ENCODE results near the gene CENPM.
"Not testable (repeated sequence)": the region's sequence is repeated elsewhere in the genome, so short reads cannot be mapped to it uniquely, and the experiment has no call there.

Gene CENPM

GRCh38 chr22:41968601-41969000 lies 21.6 kb upstream of the CENPM start:
- no peak for DNase-seq

- no peak for DNase-seq
Measured at GRCh38 chr22:41966607-41967240, 19.8 kb upstream of the CENPM start.

GRCh38 chr22:41966225-41966606 lies 19.3 kb upstream of the CENPM start:
- no peak for DNase-seq

- no peak for DNase-seq
Measured at GRCh38 chr22:41964112-41964491, 17.1 kb upstream of the CENPM start.

GRCh38 chr22:41963453-41964111 lies 16.6 kb upstream of the CENPM start:
- no peak for DNase-seq

DNA sequence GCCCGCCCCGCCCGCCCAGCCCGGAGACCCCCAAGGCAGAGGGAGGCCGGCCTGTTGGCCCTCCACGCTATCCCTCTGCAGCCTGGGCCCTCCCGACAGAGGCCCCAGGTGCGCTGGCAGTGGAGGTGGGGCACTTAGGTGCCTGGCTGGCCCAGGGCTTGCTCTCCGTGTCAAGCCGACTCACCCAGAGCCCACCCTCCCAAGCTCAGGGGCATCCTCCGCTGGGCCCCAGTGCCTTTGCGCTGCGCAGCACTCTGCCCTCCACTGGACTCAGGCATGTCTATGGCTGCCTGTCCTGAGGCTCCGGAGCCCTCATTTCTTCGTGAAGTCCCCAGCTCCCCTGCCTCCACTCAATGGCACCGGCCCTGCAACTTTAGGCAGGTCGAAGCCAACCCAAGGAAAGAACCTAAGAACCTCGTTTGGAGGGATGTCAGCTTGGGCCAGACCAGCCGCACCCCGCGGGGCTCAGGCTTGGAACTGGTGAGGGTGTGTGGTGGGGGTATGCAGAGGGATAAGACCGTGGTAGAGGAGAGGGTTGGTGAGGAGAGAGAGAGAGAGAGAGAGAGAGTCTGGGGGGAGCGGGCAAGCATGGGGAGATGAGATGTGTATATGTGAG lies 11.1 kb upstream of the CENPM start:
- no peak for DNase-seq

- no peak for DNase-seq
Measured at GRCh38 chr22:41952713-41953112, 5.8 kb upstream of the CENPM start.

DNA sequence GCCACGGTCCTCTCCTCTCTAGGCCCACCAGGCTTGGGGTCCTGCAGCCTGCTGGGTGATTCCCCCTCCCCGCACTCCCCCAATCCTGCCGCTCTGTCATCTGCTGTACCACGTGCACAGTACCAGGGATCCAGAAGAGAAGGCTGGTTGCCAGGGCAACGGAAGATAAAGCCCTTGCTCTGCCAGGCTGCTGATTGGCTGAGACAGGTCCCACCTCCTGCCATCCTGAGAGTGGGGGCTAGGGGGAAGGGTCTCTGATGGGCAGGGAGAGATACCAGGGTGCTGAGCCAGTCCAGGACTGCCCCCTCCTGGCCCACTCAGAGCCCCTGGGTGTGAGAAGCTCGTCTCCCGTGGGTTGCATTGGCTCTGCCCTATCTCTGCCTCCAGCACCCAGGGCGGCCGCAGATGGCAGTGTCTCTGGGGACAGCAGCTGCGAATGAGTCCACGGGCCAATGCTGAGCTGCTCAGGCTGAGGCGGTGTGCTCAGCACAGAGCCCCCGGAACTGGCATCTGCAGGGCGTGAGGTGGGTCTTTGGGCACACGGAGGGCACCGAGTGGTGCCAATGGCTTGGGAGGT lies 5.0 kb upstream of the CENPM start, which contains the start of gene SMIM45:
Gene SMIM45, plus strand, starts transcription at position 253 of the 577 bp plus-strand sequence.
- DNase-seq: no peak

GRCh38 chr22:41949297-41949965 lies 2.5 kb upstream of the CENPM start:
- no peak for DNase-seq

DNA sequence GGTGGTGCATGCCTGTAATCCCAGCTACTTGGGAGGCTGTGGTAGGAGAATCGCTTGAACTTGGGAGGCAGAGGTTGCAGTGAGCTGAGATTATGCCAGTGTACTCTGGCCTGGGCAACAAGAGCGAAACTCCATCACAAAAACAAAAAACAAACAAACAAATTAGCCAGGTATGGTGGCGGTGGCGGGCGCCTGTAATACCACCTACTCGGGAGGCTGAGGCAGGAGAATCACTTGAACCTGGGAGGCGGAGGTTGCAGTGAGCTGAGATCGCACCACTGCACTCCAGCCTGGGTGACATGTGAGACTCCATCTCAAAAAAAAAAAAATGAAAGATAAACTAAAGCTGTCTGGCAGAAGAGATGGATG lies 2.0 kb upstream of the CENPM start:
- DNase-seq: not testable (repeated sequence)

GRCh38 chr22:41948142-41948541 lies 1.2 kb upstream of the CENPM start:
- DNase-seq: no peak

DNA sequence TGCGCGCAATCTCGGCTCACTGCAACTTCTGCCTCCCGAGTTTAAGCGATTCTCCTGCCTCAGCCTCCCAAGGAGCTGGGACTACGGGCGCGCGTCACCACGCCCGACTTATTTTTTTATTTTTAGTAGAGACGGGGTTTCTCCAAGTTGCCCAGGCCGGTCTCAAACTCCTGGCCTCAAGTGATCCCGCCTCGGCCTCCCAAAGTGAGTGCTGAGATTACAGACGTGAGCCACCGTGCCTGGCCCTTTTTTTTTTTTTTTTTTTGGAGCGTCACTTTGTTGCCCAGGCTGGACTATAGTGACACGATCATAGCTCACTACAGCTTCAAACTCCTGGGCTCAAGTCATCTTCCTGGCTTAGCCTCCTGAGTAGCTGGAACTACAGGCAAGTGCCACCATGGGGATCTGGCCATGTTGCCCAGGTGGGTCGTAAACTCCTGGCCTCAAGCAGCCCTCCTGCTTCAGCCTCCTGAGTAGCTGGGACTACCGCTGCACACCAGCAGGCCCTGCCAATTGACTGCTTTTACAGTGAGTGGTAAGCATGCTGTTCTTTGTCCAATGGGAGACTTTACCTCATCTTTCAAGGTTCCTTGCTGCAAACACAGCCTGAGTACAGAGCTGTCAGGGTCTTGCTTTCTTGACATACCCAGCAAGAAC lies 600 bp upstream of the CENPM start:
- no peak for DNase-seq

GRCh38 chr22:41943661-41944209 lies 3.2 kb downstream of the CENPM start:
- DNase-seq: no peak

- peak; percentile 67 for DNase-seq
Measured at GRCh38 chr22:41940832-41941765, 5.9 kb downstream of the CENPM start.

- DNase-seq: no peak
Measured at GRCh38 chr22:41939981-41940831, 6.7 kb downstream of the CENPM start.

DNA sequence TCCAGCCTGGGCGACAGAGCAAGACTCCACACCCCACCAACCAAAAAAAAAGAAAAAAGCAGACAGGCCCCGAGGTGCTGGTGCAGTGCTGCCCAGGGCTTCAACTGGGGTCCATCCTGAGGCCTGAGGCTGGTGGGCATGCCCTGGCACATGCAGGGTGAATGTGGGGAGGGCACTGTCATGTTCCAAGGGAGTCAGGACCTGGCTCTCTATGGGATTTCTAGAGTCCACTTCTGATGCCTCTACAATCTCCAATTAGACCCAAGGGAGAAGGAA lies 10.1 kb downstream of the CENPM start:
- no peak for DNase-seq

GRCh38 chr22:41935509-41935908 lies 11.4 kb downstream of the CENPM start:
- DNase-seq: no peak

DNA sequence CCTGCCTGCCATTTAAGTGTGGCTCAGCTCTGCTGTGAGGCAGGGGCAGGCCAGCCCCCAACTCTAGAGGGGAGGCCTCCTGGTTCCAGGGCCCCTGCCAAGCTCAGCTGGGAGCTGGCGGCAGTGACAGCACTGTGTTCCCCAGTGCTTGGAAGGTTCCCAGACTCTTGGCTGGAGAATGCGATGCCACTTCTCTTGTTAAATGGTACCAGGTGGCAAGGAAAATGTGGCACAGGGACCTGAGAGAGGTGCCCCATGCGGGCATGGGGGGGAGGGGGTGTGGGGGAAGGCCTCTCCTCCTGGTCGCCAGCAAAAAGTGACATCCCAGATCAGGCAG lies 12.0 kb downstream of the CENPM start:
- DNase-seq: no peak

DNA sequence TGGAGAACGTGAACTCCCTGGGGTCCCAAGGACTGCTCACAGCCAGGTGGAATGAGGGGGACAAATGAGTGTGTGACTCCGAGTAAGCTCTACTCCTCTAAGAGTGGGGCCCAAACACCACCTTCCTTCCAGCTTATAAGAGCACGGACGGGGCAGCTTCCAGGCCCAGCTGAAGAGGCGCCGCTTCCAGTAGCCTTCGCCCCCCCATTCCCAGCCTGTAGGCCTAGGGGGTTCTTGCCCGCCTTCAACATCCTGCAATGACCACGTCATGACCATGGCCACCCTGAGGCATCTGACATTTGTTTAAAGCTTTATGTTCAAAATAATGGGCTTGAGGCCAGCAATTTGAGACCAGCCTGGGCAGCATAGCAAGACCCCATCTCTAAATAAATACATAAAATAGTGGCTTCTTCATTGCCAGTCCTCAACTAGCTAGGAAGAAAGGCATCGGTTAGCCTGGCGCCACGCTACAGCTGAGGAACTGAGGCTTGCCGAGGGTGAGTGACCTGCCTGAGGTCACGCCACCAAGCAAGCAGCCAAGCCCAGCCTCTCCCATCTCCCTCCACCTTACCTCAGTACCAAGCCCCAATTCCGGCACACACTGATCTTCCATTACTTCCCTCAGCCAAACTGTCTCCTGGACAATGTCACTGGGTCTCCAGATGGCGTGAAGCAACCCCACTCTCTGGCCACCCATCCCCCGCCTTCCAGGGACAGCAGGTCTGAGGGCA lies 12.5 kb downstream of the CENPM start:
- no peak for DNase-seq
